Left ventricle myocardium inferior (tissue), 1 donor: Measurements from ENCODE around the gene TMCO6. TPM values are rescaled to one million over a fixed set of nuclear protein-coding genes. Genes with fewer than 3 reads are reported as not detected.
"Not testable (repeated sequence)": the region's sequence is repeated elsewhere in the genome, so short reads cannot be mapped to it uniquely, and the experiment has no call there.

ENCODE experiments used
- DNase-seq: peaks from one replicate; pipeline ENCODE4 v3.0.0-alpha.2; 2020
- H3K27ac ChIP-seq: fragments of 200-600 bp; replicated peaks from 2 replicates; pipeline ENCODE4 v1.8.0; 2021
- H3K27me3 ChIP-seq: fragments of 200-600 bp; 2 replicates; pipeline ENCODE4 v1.8.0; 2021; ENCODE audit warnings: low read depth
- H3K36me3 ChIP-seq: fragments of 200-600 bp; 2 replicates; pipeline ENCODE4 v1.8.0; 2021
- H3K4me1 ChIP-seq: fragments of 200-600 bp; 2 replicates; pipeline ENCODE4 v1.8.0; 2021
- H3K4me3 ChIP-seq: fragments of 200-600 bp; 2 replicates; pipeline ENCODE4 v1.8.0; 2021; ENCODE audit warnings: mild to moderate bottlenecking, moderate library complexity
- H3K9me3 ChIP-seq: fragments of 200-600 bp; replicated peaks from 2 replicates; pipeline ENCODE4 v1.8.0; 2021
- intact Hi-C: fragments of 100-400 bp; cut with micrococcal nuclease; formaldehyde crosslinking; loops from one replicate; pipeline ENCODE4 v1.11.0; 2022
- total RNA-seq: library from RNA; stranded (reverse); fragmentation: NEBNext Ultra II Directional; extraction: Animal tissue kit (Norgen Biotek cat#: 25700); gene quantifications from one replicate; pipeline ENCODE4 v1.2.1, GENCODE V29; 2021
- TF ChIP-seq, protein P1 (sequence below): fragments of 200-600 bp; IDR thresholded peaks from 2 replicates; pipeline ENCODE4 v1.8.0; 2021; ENCODE audit warnings: antibody characterized with exemption, mild to moderate bottlenecking, borderline replicate concordance
- donor health status: DM: no; HTN: yes; CAD: no; lungs with severe emphysema.

The TMCO6 gene
- total RNA-seq, 1 donor from 2014 or later: 2.6 TPM

DNA sequence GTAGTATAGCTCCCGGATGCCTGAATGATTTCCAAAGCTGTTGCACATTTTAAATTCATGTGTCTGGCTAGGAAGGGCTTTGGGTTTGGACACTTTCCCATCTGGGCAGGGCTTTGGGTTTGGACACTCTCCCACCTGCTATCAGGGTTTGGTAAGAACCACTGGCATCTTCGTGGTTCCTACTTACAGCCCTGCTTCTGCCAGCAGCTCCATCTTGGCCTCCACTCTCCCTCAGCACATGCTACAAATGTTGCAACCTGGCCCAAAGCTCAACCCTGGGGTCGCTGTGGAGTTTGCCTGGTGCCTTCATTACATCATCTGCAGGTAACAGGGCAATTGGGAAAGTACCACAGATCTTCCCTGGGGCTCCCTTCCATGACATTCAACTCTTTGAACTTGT lies 3.5 kb downstream of the TMCO6 start:
- no peak overlapping the region for H3K4me3 ChIP-seq
- H3K9me3 ChIP-seq: no peaks in the 10 kb centered on the region
- TF ChIP-seq, protein P1, sequence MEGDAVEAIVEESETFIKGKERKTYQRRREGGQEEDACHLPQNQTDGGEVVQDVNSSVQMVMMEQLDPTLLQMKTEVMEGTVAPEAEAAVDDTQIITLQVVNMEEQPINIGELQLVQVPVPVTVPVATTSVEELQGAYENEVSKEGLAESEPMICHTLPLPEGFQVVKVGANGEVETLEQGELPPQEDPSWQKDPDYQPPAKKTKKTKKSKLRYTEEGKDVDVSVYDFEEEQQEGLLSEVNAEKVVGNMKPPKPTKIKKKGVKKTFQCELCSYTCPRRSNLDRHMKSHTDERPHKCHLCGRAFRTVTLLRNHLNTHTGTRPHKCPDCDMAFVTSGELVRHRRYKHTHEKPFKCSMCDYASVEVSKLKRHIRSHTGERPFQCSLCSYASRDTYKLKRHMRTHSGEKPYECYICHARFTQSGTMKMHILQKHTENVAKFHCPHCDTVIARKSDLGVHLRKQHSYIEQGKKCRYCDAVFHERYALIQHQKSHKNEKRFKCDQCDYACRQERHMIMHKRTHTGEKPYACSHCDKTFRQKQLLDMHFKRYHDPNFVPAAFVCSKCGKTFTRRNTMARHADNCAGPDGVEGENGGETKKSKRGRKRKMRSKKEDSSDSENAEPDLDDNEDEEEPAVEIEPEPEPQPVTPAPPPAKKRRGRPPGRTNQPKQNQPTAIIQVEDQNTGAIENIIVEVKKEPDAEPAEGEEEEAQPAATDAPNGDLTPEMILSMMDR: no peak
- H3K36me3 ChIP-seq: peaks cover 44% of the 10 kb centered on the region
- peaks cover 68% of the 10 kb centered on the region for H3K4me1 ChIP-seq
- DNase-seq: no peak
- intact Hi-C loops: loop anchor here (10.0 kb wide), 1 partner anchor 98 kb away; the partner anchor contains the start of gene EIF4EBP3
- H3K27ac ChIP-seq: no peak overlapping the region
- no peaks in the 10 kb centered on the region for H3K27me3 ChIP-seq

DNA sequence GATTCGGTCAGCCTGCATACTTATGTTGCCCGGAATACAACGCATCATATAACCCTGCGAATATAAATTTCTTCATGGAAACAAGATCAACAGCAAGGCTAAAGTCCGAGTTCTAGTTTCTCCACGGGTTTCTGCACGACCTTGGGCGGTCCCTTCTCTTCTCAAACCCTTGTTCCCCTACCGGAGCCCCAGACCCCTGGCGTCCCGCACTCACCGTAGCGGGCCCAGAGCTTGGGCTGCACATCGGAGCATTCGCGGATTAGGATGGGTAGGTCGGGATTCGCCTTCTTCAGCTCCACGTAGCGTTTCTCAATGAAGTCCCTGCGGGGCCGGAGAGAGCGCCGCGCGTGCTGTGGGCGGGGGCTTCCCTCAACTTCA lies 7.8 kb downstream of the TMCO6 start:
- no peak for DNase-seq
- intact Hi-C loops: loop anchor here (10.0 kb wide), 1 partner anchor 102 kb away; the partner anchor contains the start of gene EIF4EBP3
- Histone ChIP-seq H3K4me3 (peak overlapping the region; percentile 87), H3K27ac (peak overlapping the region; percentile 90), H3K27me3 (no peaks in the 10 kb centered on the region), H3K36me3 (peaks cover 71% of the 10 kb centered on the region), H3K9me3 (no peaks in the 10 kb centered on the region), H3K4me1 (peaks cover 64% of the 10 kb centered on the region)
- TF ChIP-seq, protein P1: no peak

DNA sequence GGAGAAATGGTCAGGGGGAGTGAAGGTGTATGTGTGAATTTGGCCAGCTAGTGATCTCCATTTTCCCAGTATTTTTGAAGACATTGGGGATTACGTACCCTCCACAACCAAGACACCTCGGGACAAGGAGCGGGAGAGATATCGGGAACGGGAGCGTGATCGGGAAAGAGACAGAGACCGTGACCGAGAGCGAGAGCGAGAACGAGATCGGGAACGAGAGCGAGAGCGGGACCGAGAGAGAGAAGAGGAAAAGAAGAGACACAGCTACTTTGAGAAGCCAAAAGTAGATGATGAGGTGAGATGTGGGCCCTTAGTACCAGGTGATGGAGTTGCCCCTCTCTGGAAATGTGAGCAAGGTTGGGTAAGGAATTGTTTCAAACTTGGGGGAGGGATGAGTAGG lies 19.6 kb downstream of the TMCO6 start:
- Histone ChIP-seq H3K9me3 (no peaks in the 10 kb centered on the region), H3K27ac (no peak overlapping the region), H3K4me3 (no peak overlapping the region), H3K36me3 (peaks cover 93% of the 10 kb centered on the region), H3K4me1 (peaks cover 5% of the 10 kb centered on the region), H3K27me3 (no peaks in the 10 kb centered on the region)
- no peak for DNase-seq
- TF ChIP-seq, protein P1: no peak
- intact Hi-C loops: no loop called here

DNA sequence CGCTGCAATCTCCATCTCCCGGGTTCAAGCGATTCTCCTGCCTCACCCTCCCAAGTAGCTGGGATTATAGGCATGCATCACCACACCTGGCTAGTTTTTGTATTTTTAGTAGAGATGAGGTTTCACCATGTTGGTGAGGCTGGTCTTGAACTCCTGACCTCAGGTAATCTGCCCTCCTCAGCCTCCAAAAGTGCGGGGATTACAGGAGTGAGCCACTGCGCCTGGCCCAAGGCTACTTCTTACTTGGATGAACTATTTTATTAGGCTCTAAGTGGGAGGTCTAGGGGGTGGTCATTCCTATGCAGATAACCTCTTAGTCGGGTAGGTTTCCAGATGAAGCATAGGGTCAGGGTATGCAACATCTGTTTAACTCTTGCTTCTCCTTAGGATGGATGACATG lies 21.1 kb downstream of the TMCO6 start:
- intact Hi-C loops, H3K9me3 ChIP-seq, H3K27me3 ChIP-seq, DNase-seq, H3K4me3 ChIP-seq, H3K27ac ChIP-seq: not testable (repeated sequence)
- Histone ChIP-seq H3K36me3 (peaks cover 78% of the 10 kb centered on the region), H3K4me1 (peaks cover 17% of the 10 kb centered on the region)

DNA sequence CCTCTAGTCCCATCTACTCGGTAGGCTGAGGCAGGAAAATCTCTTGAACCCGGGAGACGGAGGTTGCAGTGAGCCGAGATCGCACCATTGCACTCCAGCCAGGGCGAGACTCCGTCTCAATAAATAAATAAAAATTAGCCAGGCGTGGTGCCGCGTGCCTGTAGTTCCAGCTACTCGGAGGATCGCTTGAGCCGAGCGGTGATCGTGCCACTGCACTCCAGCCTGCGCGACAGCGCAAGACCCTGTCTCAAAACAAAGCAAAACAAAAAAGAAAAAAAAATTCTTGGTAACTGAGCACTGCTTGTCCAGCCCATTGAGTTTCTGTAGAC lies 24.7 kb downstream of the TMCO6 start:
- H3K36me3 ChIP-seq: peaks cover 58% of the 10 kb centered on the region
- TF ChIP-seq, protein P1: no peak
- H3K4me1 ChIP-seq: peaks cover 31% of the 10 kb centered on the region
- intact Hi-C loops: no loop called here
- DNase-seq: no peak
- H3K27me3 ChIP-seq: no peaks in the 10 kb centered on the region
- H3K27ac ChIP-seq: peak overlapping the region; percentile 97
- no peaks in the 10 kb centered on the region for H3K9me3 ChIP-seq
- peak overlapping the region; percentile 83 for H3K4me3 ChIP-seq

DNA sequence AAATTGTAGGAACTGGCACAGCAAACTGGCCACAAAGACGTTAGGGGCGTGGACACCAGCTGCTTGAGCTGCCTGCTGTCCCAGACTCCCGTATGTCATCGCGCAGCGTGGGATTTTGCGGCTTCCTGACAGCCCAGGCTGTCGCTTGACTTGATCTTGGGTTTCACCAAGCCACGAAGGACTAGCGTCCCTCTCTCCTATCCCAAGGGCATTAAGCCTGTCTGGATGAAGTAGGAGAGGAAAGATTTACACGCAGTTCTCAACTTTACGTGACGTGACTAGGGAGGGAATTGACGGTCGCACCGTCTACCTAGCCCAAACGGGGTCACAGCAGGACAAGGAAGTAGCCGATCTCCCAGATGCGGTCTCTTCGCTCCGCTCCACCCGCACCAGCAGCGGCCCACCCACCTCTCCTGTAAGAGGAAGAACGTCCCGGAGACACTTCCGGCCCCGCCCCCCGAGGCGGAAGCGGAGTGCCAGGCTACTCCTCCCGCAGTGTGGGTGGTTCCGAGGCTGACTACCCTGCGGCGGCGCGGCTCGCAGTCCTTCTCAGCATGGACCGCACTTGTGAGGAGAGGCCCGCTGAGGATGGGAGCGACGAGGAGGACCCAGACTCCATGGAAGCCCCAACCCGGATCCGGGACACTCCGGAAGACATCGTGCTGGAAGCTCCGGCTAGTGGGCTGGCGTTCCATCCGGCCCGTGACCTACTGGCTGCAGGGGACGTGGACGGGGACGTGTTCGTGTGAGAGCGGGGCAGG lies 25.3 kb downstream of the TMCO6 start, which contains the start of gene WDR55:
Gene WDR55 (plus strand): TSS at position 546 of the 761 bp plus-strand sequence. CDS start 9 bp downstream, at position 555.
- Histone ChIP-seq H3K27me3 (no peaks in the 10 kb centered on the region), H3K27ac (peak within 1 kb of the TSS; percentile 97), H3K4me3 (peak within 1 kb of the TSS; percentile 83), H3K4me1 (peaks cover 31% of the 10 kb centered on the region), H3K9me3 (no peaks in the 10 kb centered on the region), H3K36me3 (peaks cover 58% of the 10 kb centered on the region)
- intact Hi-C loops: no loop called here
- TF ChIP-seq, protein P1: no peak
- peak; percentile 97 for DNase-seq

DNA sequence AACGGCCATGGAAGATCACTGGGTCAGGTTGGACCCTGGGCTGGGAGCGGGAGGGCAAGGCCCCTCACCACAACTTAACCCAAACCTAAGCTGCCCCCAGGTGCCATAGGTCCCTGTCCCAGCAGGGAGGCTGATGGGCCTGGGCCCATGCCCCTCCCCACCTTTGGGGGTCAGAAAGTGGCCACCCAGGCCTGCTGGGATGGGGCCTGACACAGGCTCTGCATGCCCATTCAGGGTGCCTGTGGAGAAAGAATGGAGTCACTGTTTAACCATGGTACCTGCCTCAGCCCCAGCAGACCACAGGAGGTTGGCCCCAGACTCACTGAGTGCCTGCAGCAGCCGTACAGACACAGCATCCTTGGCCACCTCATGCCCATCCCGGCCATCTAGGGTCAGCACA lies 31.8 kb downstream of the TMCO6 start:
- H3K27ac ChIP-seq, intact Hi-C loops, H3K27me3 ChIP-seq, DNase-seq, H3K4me1 ChIP-seq, H3K4me3 ChIP-seq, H3K9me3 ChIP-seq: not testable (repeated sequence)
- peaks cover 79% of the 10 kb centered on the region for H3K36me3 ChIP-seq
